Raji (cell line): ENCODE results near the gene ITGA5.

Experiments used
- POLR2A ChIP-seq: IDR thresholded peaks from 2 replicates; pipeline ENCODE4 v1.6.1; 2011; ENCODE audit warnings: low read depth, low read length, control low read depth; ENCODE audit not compliant: insufficient read depth

Gene ITGA5

GRCh38 chr12:54439096-54439495, 20.0 kb upstream of the ITGA5 start:
- no peak for TF ChIP-seq POLR2A

GRCh38 chr12:54438517-54438916, 19.5 kb upstream of the ITGA5 start:
- TF ChIP-seq POLR2A: no peak

GRCh38 chr12:54437697-54438096, 18.6 kb upstream of the ITGA5 start:
- no peak for TF ChIP-seq POLR2A

GRCh38 chr12:54437243-54437642, 18.2 kb upstream of the ITGA5 start:
- no peak for TF ChIP-seq POLR2A

- TF ChIP-seq POLR2A: no peak
These were observed 13.7 kb upstream of the ITGA5 start for GRCh38 chr12:54432815-54433164.

GRCh38 chr12:54431911-54432814, 13.1 kb upstream of the ITGA5 start:
- TF ChIP-seq POLR2A: no peak

GRCh38 chr12:54430471-54431069, 11.5 kb upstream of the ITGA5 start:
- TF ChIP-seq POLR2A: no peak

GRCh38 chr12:54429014-54429471, 10.0 kb upstream of the ITGA5 start:
- no peak for TF ChIP-seq POLR2A

- no peak for TF ChIP-seq POLR2A
These were observed 9.3 kb upstream of the ITGA5 start for GRCh38 chr12:54428050-54429013.

GRCh38 chr12:54427106-54427505, 8.0 kb upstream of the ITGA5 start:
- TF ChIP-seq POLR2A: no peak

- no peak for TF ChIP-seq POLR2A
These were observed 7.6 kb upstream of the ITGA5 start for GRCh38 chr12:54426690-54427089.

- no peak for TF ChIP-seq POLR2A
These were observed 6.6 kb upstream of the ITGA5 start for GRCh38 chr12:54425702-54426101.

GRCh38 chr12:54424224-54424623, 5.2 kb upstream of the ITGA5 start:
- TF ChIP-seq POLR2A: no peak

GRCh38 chr12:54423816-54424150, 4.7 kb upstream of the ITGA5 start:
- no peak for TF ChIP-seq POLR2A

- no peak for TF ChIP-seq POLR2A
These were observed 2.8 kb upstream of the ITGA5 start for GRCh38 chr12:54421879-54422250.
